CD14-positive monocyte (primary cell): ENCODE measurements around the gene KCNQ1. TPM values are rescaled to one million over a fixed set of nuclear protein-coding genes. Genes with fewer than 3 reads are reported as not detected.

Source experiments
- DNase-seq, 3 donors: peaks; one replicate each; pipeline ENCODE4 v3.0.0-alpha.2; 2011 to 2022
- H2AFZ ChIP-seq: 2 replicates; pipeline ENCODE4 v1.6.0; 2012; ENCODE audit warnings: mild to moderate bottlenecking, low read depth, low read length, inconsistent platforms; ENCODE audit not compliant: insufficient read depth, poor library complexity, severe bottlenecking
- H3K27ac ChIP-seq, 2 donors: 1 replicate in 1 of 2; 2 replicates in 1 of 2; pipeline ENCODE4 v1.5.1; 2012 to 2013; ENCODE audit warnings: low read length in 2 of 2, control low read depth in 1 of 2, inconsistent platforms in 1 of 2, low read depth in 1 of 2, mild to moderate bottlenecking in 1 of 2
- H3K27me3 ChIP-seq, 2 donors: one replicate each; pipeline versions ENCODE4 v1.6.0 to v1.6.1; 2011 to 2013; ENCODE audit warnings: low read length in 2 of 2; ENCODE audit not compliant: control insufficient read depth in 2 of 2, insufficient read depth in 2 of 2
- H3K36me3 ChIP-seq, 2 donors: replicated peaks in 1 of 2; 1 replicate in 1 of 2; 2 replicates in 1 of 2; pipeline versions ENCODE4 v1.5.1 to v1.6.1; 2012 to 2013; ENCODE audit warnings: low read length in 2 of 2, control low read depth in 1 of 2, inconsistent platforms in 1 of 2, mild to moderate bottlenecking in 1 of 2; ENCODE audit not compliant: insufficient read depth in 2 of 2, control insufficient read depth in 1 of 2
- H3K4me1 ChIP-seq, 2 donors: 1 replicate in 1 of 2; 2 replicates in 1 of 2; pipeline versions ENCODE4 v1.5.1 to v1.6.1; 2012 to 2013; ENCODE audit warnings: low read length in 2 of 2, control low read depth in 1 of 2, inconsistent platforms in 1 of 2, mild to moderate bottlenecking in 1 of 2, moderate library complexity in 1 of 2; ENCODE audit not compliant: insufficient read depth in 2 of 2, control insufficient read depth in 1 of 2
- H3K4me2 ChIP-seq: replicated peaks from 2 replicates; pipeline ENCODE3; 2012; ENCODE audit warnings: low read length, moderate library complexity, mild to moderate bottlenecking; ENCODE audit not compliant: poor library complexity, severe bottlenecking; ENCODE audit errors: extremely low read depth
- H3K4me3 ChIP-seq, 3 experiments: fragments of 200-600 bp in 1 of 3; sonication (generic) in 1 of 3; replicated peaks in 1 of 3; 1 replicate in 2 of 3; 2 replicates in 1 of 3; pipeline ENCODE4 v1.5.1; 2011 to 2013; ENCODE audit warnings: low read length in 3 of 3, mild to moderate bottlenecking in 3 of 3, control low read depth in 2 of 3, low read depth in 2 of 3, inconsistent platforms in 1 of 3, moderate library complexity in 1 of 3
- H3K79me2 ChIP-seq: 2 replicates; pipeline ENCODE4 v1.6.0; 2012; ENCODE audit warnings: mild to moderate bottlenecking, control low read depth, inconsistent platforms, low read length, moderate library complexity; ENCODE audit not compliant: insufficient read depth
- H3K9ac ChIP-seq: 2 replicates; pipeline ENCODE4 v1.6.0; 2017; ENCODE audit warnings: low read length, mild to moderate bottlenecking; ENCODE audit not compliant: insufficient read depth, poor library complexity, severe bottlenecking
- H3K9me3 ChIP-seq, 2 donors: replicated peaks in 1 of 2; 1 replicate in 1 of 2; 2 replicates in 1 of 2; pipeline versions ENCODE4 v1.5.1 to v1.6.1; 2012 to 2013; ENCODE audit warnings: low read length in 2 of 2, control low read depth in 1 of 2; ENCODE audit not compliant: control insufficient read depth in 1 of 2, insufficient read depth in 1 of 2
- H4K20me1 ChIP-seq: 2 replicates; pipeline ENCODE4 v1.6.0; 2012; ENCODE audit warnings: mild to moderate bottlenecking, low read length, control low read depth, moderate library complexity; ENCODE audit not compliant: insufficient read depth
- H3K27ac Mint-ChIP-seq, 7 donors: one replicate each; pipeline ENCODE4 v1.8.0; 2020; ENCODE audit warnings: mild to moderate bottlenecking in 7 of 7, mixed read lengths in 7 of 7, moderate library complexity in 6 of 7, inconsistent platforms in 2 of 7
- H3K27me3 Mint-ChIP-seq, 3 donors: one replicate each; pipeline ENCODE4 v1.8.0; 2021 to 2022; ENCODE audit warnings: low read depth in 3 of 3, mild to moderate bottlenecking in 3 of 3, mixed read lengths in 3 of 3, moderate library complexity in 3 of 3, inconsistent platforms in 1 of 3
- H3K36me3 Mint-ChIP-seq, 2 donors: one replicate each; pipeline ENCODE4 v1.8.0; 2020; ENCODE audit warnings: mixed read lengths in 2 of 2, inconsistent platforms in 1 of 2, mild to moderate bottlenecking in 1 of 2
- H3K4me1 Mint-ChIP-seq: one replicate; pipeline ENCODE4 v1.8.0; 2020; ENCODE audit warnings: mild to moderate bottlenecking, mixed read lengths
- H3K4me3 Mint-ChIP-seq, 2 donors: one replicate each; pipeline ENCODE4 v1.8.0; 2020; ENCODE audit warnings: mild to moderate bottlenecking in 2 of 2, mixed read lengths in 2 of 2, moderate library complexity in 1 of 2
- H3K9me3 Mint-ChIP-seq, 7 donors: one replicate each; pipeline ENCODE4 v1.8.0; 2020 to 2022; ENCODE audit warnings: mixed read lengths in 7 of 7, mild to moderate bottlenecking in 6 of 7, moderate library complexity in 6 of 7, inconsistent platforms in 2 of 7
- WGBS: methylation state at CpG from one replicate; pipeline ENCODE4 v1.1.5; 2013; ENCODE audit warnings: missing lambda C conversion rate; ENCODE audit not compliant: insufficient coverage; 5-methylcytosine and 5-hydroxymethylcytosine counted together
- intact Hi-C, 2 donors: fragments of 100-400 bp; cut with micrococcal nuclease; formaldehyde crosslinking; loops; one replicate each; pipeline versions ENCODE4 v1.15.0 to v1.15.1; 2023
- polyA plus RNA-seq, 3 donors: library from polyadenylated mRNA; depleted of rRNA in 1 of 3; unstranded in 2 of 3; stranded (reverse) in 1 of 3; fragments of 300-500 nt in 2 of 3; fragments of >200 nt in 1 of 3; fragmentation: Illumina TruSeq in 2 of 3; gene quantifications; 1 replicate in 2 of 3; 2 replicates in 1 of 3; pipeline ENCODE4 v1.2.3, GENCODE V29; 2012 to 2021
- TF ChIP-seq, protein P1 (sequence below): fragments of 200-600 bp; IDR thresholded peaks from one replicate; pipeline ENCODE4 v1.8.0; 2022; ENCODE audit warnings: antibody characterized with exemption, mild to moderate bottlenecking

The KCNQ1 gene
- polyA plus RNA-seq, 3 donors = 14.9 to 31.8 (median 21.6) TPM

DNA sequence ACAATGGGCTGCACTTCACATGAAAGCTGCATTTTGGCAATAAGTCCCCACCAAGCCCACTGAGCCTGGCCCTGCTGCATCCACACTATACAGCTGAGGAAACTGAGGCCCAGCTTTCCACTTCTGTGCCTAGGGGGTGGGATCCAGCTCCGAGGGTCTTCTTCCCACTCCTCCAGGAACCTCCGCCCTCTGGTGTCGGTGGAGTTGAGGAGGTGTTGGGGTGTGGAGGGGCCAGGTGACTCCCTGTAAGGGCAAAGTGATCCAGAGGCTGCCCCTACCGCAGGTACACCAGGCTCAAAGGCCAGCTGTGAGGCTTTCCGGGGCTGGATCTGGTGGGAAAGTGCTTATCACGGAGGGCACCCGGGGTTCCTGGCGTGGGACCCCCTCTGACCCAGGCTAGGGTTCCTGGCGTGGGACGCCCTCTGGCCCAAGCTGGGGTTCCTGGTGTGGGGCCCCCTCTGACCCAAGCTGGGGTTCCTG is 125.0 kb downstream of the KCNQ1 start:
- H3K9me3 ChIP-seq = peaks cover 0 to 14% of the 10 kb centered on the region in 2 donors
- TF ChIP-seq, protein P1, sequence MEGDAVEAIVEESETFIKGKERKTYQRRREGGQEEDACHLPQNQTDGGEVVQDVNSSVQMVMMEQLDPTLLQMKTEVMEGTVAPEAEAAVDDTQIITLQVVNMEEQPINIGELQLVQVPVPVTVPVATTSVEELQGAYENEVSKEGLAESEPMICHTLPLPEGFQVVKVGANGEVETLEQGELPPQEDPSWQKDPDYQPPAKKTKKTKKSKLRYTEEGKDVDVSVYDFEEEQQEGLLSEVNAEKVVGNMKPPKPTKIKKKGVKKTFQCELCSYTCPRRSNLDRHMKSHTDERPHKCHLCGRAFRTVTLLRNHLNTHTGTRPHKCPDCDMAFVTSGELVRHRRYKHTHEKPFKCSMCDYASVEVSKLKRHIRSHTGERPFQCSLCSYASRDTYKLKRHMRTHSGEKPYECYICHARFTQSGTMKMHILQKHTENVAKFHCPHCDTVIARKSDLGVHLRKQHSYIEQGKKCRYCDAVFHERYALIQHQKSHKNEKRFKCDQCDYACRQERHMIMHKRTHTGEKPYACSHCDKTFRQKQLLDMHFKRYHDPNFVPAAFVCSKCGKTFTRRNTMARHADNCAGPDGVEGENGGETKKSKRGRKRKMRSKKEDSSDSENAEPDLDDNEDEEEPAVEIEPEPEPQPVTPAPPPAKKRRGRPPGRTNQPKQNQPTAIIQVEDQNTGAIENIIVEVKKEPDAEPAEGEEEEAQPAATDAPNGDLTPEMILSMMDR = no peak
- intact Hi-C loops = no loop called here
- H3K9ac ChIP-seq = no peak overlapping the region
- Mint-ChIP-seq H3K36me3 (peaks cover 17 to 39% of the 10 kb centered on the region in 2 donors), H3K27me3 (no peaks in the 10 kb centered on the region), H3K27ac (no peak overlapping the region), H3K4me3 (no peak overlapping the region), H3K4me1 (peaks cover 4% of the 10 kb centered on the region), H3K9me3 (peaks cover 0 to 6% (median 0%) of the 10 kb centered on the region in 7 donors)
- H3K4me3 ChIP-seq = no peak overlapping the region
- DNase-seq = no peak
- no peak overlapping the region for H2AFZ ChIP-seq
- no peak overlapping the region for H3K4me2 ChIP-seq
- H3K79me2 ChIP-seq = no peaks in the 10 kb centered on the region
- H3K27ac ChIP-seq = no peak overlapping the region
- peaks cover 86% of the 10 kb centered on the region for H4K20me1 ChIP-seq
- H3K4me1 ChIP-seq = peaks cover 3 to 4% of the 10 kb centered on the region in 2 donors
- H3K27me3 ChIP-seq = no peaks in the 10 kb centered on the region
- peaks cover 32 to 44% of the 10 kb centered on the region in 2 donors for H3K36me3 ChIP-seq
- 98% methylated on average over 7 of the region's 10 CpGs for WGBS

DNA sequence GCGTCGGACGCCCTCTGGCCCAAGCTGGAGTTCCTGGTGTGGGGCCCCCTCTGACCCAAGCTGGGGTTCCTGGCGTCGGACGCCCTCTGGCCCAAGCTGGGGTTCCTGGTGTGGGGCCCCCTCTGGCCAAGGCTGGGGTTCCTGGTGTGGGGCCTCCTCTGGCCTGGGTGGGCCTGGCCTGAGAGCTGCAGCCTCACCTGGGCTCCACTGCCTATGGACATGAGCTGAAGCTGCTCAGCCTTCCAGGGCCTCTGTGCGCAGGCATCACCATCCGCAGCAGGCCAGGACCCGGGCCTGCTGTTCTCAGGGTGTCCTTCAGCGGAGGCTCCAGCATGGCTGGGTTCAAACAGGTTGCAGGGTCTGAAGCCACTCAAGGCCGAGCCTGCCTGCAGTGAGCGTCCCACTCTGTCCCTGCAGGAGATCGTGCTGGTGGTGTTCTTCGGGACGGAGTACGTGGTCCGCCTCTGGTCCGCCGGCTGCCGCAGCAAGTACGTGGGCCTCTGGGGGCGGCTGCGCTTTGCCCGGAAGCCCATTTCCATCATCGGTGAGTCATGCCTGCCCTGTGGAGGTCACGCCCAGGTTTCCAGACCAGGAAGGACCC is 125.5 kb downstream of the KCNQ1 start:
- no peaks in the 10 kb centered on the region for H3K4me1 ChIP-seq
- no peak overlapping the region for H3K27ac ChIP-seq
- intact Hi-C loops = no loop called here
- WGBS = 97% methylated on average over 25 of the region's 26 CpGs
- Mint-ChIP-seq H3K27me3 (no peaks in the 10 kb centered on the region), H3K9me3 (peaks cover 0 to 6% (median 0%) of the 10 kb centered on the region in 7 donors), H3K4me1 (no peaks in the 10 kb centered on the region), H3K36me3 (peaks cover 15 to 39% of the 10 kb centered on the region in 2 donors), H3K27ac (no peak overlapping the region), H3K4me3 (no peak overlapping the region)
- H3K27me3 ChIP-seq = no peaks in the 10 kb centered on the region
- peaks cover 0 to 14% of the 10 kb centered on the region in 2 donors for H3K9me3 ChIP-seq
- DNase-seq = no peak
- H3K79me2 ChIP-seq = no peaks in the 10 kb centered on the region
- H3K36me3 ChIP-seq = peaks cover 35 to 49% of the 10 kb centered on the region in 2 donors
- H3K4me3 ChIP-seq = no peak overlapping the region
- no peak overlapping the region for H3K4me2 ChIP-seq
- no peak overlapping the region for H2AFZ ChIP-seq
- peaks cover 85% of the 10 kb centered on the region for H4K20me1 ChIP-seq
- H3K9ac ChIP-seq = no peak overlapping the region
- TF ChIP-seq, protein P1 = no peak
